Right cardiac atrium (tissue), 5 donors: ENCODE results near the gene NLRC5. TPM values are rescaled to one million over a fixed set of nuclear protein-coding genes. Genes with fewer than 3 reads are reported as not detected.

Experiments used
- ATAC-seq, 2 donors: fragments of 200-7000 bp; cut with Tn5 transposase; one replicate each; pipeline versions ENCODE4 v1.8.0 to v1.9.1; 2020; ENCODE audit warnings: moderate library complexity in 2 of 2, mild to moderate bottlenecking in 1 of 2
- DNase-seq, 3 donors: peaks; one replicate each; pipeline ENCODE4 v3.0.0-alpha.2; 2020
- H3K27ac ChIP-seq: one replicate; pipeline ENCODE4 v1.5.1; 2013; ENCODE audit warnings: mild to moderate bottlenecking, low read length, control low read depth, moderate library complexity
- H3K27me3 ChIP-seq: one replicate; pipeline ENCODE4 v1.6.1; 2013; ENCODE audit not compliant: control insufficient read depth, insufficient read depth
- H3K4me1 ChIP-seq: one replicate; pipeline ENCODE4 v1.6.1; 2013; ENCODE audit warnings: low read length; ENCODE audit not compliant: control insufficient read depth, insufficient read depth
- H3K4me3 ChIP-seq: one replicate; pipeline ENCODE4 v1.5.1; 2013; ENCODE audit warnings: low read length, control low read depth
- H3K9me3 ChIP-seq: one replicate; pipeline ENCODE4 v1.6.1; 2013; ENCODE audit warnings: low read length; ENCODE audit not compliant: control insufficient read depth
- WGBS: extraction: QIAGEN DNeasy Blood & Tissue Kit; methylation state at CpG from one replicate; pipeline ENCODE4 v1.1.7; 2013; 5-methylcytosine and 5-hydroxymethylcytosine counted together
- intact Hi-C, 4 donors: fragments of 100-400 bp; cut with DNase I; formaldehyde crosslinking; loops; one replicate each; pipeline versions ENCODE4 v1.11.0 to v1.14.0; 2022 to 2023
- polyA plus RNA-seq: library from polyadenylated mRNA; stranded (reverse); fragments of 200-250 nt; gene quantifications from one replicate; pipeline ENCODE4 v1.2.3, GENCODE V29; 2013
- total RNA-seq, 4 donors: library from RNA; stranded (reverse); fragmentation: NEBNext Ultra II Directional; extraction: Animal tissue kit (Norgen Biotek cat#: 25700); gene quantifications; one replicate each; pipeline ENCODE4 v1.2.1, GENCODE V29; 2021
- donor health status: healthy with polysubstance abuse.
- donor health status: DM: no; HTN: yes; CAD: no.
- donor health status: DM: no; HTN: no; CAD: no.
- donor health status: DM: no; HTN: yes; CAD: no; lungs with severe emphysema.
- donor health status: DM: yes; HTN: yes; CAD: no.

NLRC5 gene
- total and polyA plus RNA-seq, 5 donors = 7.9 to 25.0 (median 9.9) TPM

GRCh38 chr16:57017251-57017650, 27.9 kb downstream of the NLRC5 start:
- Histone ChIP-seq H3K27ac (no peak overlapping the region), H3K27me3 (no peaks in the 10 kb centered on the region), H3K4me3 (no peak overlapping the region), H3K9me3 (no peaks in the 10 kb centered on the region), H3K4me1 (no peaks in the 10 kb centered on the region)
- 53% methylated on average over 1 of the region's 1 CpG for WGBS
- intact Hi-C loops = no loop called here
- ATAC-seq (no peak), DNase-seq (no peak)

GRCh38 chr16:57019746-57020145, 30.4 kb downstream of the NLRC5 start:
- no peak for ATAC-seq
- DNase-seq = no peak
- no peak overlapping the region for H3K4me3 ChIP-seq
- 41% methylated on average over 2 of the region's 2 CpGs for WGBS
- no peaks in the 10 kb centered on the region for H3K9me3 ChIP-seq
- intact Hi-C loops = no loop called here
- H3K27ac ChIP-seq = no peak overlapping the region
- no peaks in the 10 kb centered on the region for H3K27me3 ChIP-seq
- H3K4me1 ChIP-seq = no peaks in the 10 kb centered on the region

- ATAC-seq = no peak
- Histone ChIP-seq H3K27ac (no peak overlapping the region), H3K9me3 (no peaks in the 10 kb centered on the region), H3K27me3 (no peaks in the 10 kb centered on the region), H3K4me3 (no peak overlapping the region), H3K4me1 (no peaks in the 10 kb centered on the region)
- intact Hi-C loops = no loop called here
- WGBS = 88% methylated on average over 8 of the region's 8 CpGs
- DNase-seq = no peak
Observed at GRCh38 chr16:57020651-57021050, 31.3 kb downstream of the NLRC5 start.

- intact Hi-C loops = no loop called here
- DNase-seq (no peak), ATAC-seq (no peak)
- WGBS = 94% methylated on average over 6 of the region's 6 CpGs
- no peaks in the 10 kb centered on the region for H3K9me3 ChIP-seq
- no peak overlapping the region for H3K27ac ChIP-seq
- H3K4me1 ChIP-seq = no peaks in the 10 kb centered on the region
- no peak overlapping the region for H3K4me3 ChIP-seq
- no peaks in the 10 kb centered on the region for H3K27me3 ChIP-seq
Observed at GRCh38 chr16:57021757-57022156, 32.4 kb downstream of the NLRC5 start.

- Histone ChIP-seq H3K9me3 (no peaks in the 10 kb centered on the region), H3K4me3 (no peak overlapping the region), H3K27ac (no peak overlapping the region), H3K27me3 (no peaks in the 10 kb centered on the region), H3K4me1 (no peaks in the 10 kb centered on the region)
- 87% methylated on average over 7 of the region's 7 CpGs for WGBS
- intact Hi-C loops = no loop called here
- DNase-seq (no peak), ATAC-seq (no peak)
Observed at GRCh38 chr16:57022445-57022844, 33.1 kb downstream of the NLRC5 start.

GRCh38 chr16:57023541-57024249, 34.3 kb downstream of the NLRC5 start:
- intact Hi-C loops = no loop called here
- H3K27ac ChIP-seq = no peak overlapping the region
- no peak for DNase-seq
- WGBS = 87% methylated on average over 8 of the region's 8 CpGs
- ATAC-seq = peak in 1 of 2 donors; percentile 32
- H3K4me1 ChIP-seq = no peaks in the 10 kb centered on the region
- no peaks in the 10 kb centered on the region for H3K27me3 ChIP-seq
- H3K4me3 ChIP-seq = no peak overlapping the region
- no peaks in the 10 kb centered on the region for H3K9me3 ChIP-seq

DNA sequence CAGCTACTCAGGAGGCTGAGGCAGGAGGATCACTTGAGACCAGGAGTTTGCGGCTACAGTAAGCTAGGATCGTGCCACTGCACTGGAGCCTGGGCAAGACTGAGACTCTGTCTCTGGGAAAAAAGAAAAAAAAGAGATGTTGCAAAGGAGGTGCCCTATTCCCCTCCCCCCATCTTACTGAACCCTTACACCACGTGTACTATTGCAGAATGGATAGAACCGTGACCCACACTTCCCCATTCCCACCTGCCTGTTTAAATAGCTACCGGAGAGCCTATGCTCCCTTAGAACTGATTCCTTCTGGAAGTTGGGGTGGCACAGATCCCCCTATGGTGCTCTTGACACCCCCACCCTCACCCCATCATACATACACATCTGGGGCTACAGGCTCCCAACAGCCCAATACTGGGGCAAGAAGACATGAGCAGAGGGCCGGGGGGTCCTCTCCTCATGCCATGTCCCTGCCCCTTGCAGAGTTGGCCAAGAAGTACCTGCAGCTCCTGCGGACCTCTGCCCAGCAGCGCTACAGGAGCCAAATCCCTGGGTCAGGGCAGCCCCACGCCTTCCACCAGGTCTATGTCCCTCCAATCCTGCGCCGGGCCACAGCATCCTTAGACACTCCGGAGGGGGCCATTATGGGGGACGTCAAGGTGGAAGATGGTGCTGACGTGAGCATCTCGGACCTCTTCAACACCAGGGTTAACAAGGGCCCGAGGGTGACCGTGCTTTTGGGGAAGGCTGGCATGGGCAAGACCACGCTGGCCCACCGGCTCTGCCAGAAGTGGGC, 35.7 kb downstream of the NLRC5 start:
- no peak for DNase-seq
- Histone ChIP-seq H3K9me3 (no peaks in the 10 kb centered on the region), H3K27me3 (no peaks in the 10 kb centered on the region), H3K4me1 (no peaks in the 10 kb centered on the region), H3K27ac (no peak overlapping the region), H3K4me3 (no peak overlapping the region)
- intact Hi-C loops = no loop called here
- WGBS = 91% methylated on average over 19 of the region's 19 CpGs
- ATAC-seq = no peak

- no peak overlapping the region for H3K4me3 ChIP-seq
- H3K4me1 ChIP-seq = no peaks in the 10 kb centered on the region
- ATAC-seq (no peak), DNase-seq (peak in 1 of 3 donors; percentile 61)
- H3K27ac ChIP-seq = no peak overlapping the region
- H3K27me3 ChIP-seq = no peaks in the 10 kb centered on the region
- WGBS = 87% methylated on average over 21 of the region's 21 CpGs
- intact Hi-C loops = no loop called here
- H3K9me3 ChIP-seq = no peaks in the 10 kb centered on the region
Observed at GRCh38 chr16:57025941-57026777, 36.8 kb downstream of the NLRC5 start.

GRCh38 chr16:57026778-57027062, 37.4 kb downstream of the NLRC5 start:
- Histone ChIP-seq H3K4me1 (no peaks in the 10 kb centered on the region), H3K9me3 (no peaks in the 10 kb centered on the region), H3K27ac (no peak overlapping the region), H3K4me3 (no peak overlapping the region), H3K27me3 (no peaks in the 10 kb centered on the region)
- no peak for DNase-seq
- WGBS = 88% methylated on average over 3 of the region's 3 CpGs
- intact Hi-C loops = no loop called here
- ATAC-seq = no peak

GRCh38 chr16:57027067-57027466, 37.7 kb downstream of the NLRC5 start:
- H3K4me1 ChIP-seq = no peaks in the 10 kb centered on the region
- H3K27ac ChIP-seq = no peak overlapping the region
- no peaks in the 10 kb centered on the region for H3K27me3 ChIP-seq
- H3K4me3 ChIP-seq = no peak overlapping the region
- DNase-seq (no peak), ATAC-seq (no peak)
- intact Hi-C loops = no loop called here
- WGBS = 98% methylated on average over 2 of the region's 2 CpGs
- no peaks in the 10 kb centered on the region for H3K9me3 ChIP-seq

GRCh38 chr16:57028086-57028485, 38.7 kb downstream of the NLRC5 start:
- Histone ChIP-seq H3K27ac (no peak overlapping the region), H3K4me1 (no peaks in the 10 kb centered on the region), H3K4me3 (no peak overlapping the region), H3K9me3 (no peaks in the 10 kb centered on the region), H3K27me3 (no peaks in the 10 kb centered on the region)
- intact Hi-C loops = no loop called here
- WGBS = 69% methylated on average over 4 of the region's 4 CpGs
- DNase-seq = no peak
- ATAC-seq = no peak
